Measurements from ENCODE around the gene SLC12A7. TPM values are rescaled to one million over a fixed set of nuclear protein-coding genes. Genes with fewer than 3 reads are reported as not detected.

The SLC12A7 gene
- total and polyA plus RNA-seq, 2 of the 13 experiments (the other 11 are each of a cell fraction or from before 2014, with no cell fraction given), result 14.0 to 18.5 TPM

DNA sequence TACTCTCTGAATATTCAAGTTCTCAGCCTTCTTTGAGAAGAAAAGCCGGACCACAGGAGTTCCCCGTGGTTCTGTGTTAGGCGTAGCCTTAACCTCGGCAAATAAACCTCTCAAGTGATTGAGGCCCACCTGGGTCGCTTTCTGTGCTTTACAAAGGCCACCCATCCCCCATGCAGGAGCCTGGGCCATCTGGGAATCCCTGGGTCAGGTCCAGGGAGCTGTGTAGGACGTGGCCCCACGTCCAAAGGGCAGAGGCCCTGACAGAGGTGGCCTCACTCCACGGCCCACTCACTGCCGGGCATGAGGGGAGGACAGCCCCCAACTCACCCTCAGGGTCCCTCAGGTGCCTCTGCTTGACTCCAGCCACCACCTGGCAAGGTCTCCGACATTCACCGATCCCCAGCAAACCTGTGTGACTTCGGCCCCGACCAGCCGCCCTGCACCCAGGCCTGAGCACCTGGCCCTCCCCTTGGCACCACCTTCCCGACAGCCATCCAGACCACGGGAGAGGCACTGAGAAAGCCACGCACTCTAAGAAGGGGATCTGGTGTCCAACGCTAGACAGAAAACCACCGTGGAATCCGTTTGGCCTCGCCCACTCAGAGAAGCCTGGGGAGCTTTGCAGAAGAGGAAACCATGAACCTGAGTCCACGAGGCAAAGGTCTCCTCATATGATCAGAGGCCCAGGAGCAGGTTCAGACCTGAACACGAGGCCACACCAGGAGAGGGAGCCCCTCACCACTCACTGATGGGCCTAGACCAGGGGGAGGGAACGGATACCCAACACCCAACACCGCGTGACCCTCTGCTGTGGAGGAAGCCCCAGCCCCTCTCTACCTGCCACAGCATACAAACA, 4.5 kb downstream of the SLC12A7 start (continued):
- TF ChIP-seq, protein P1, sequence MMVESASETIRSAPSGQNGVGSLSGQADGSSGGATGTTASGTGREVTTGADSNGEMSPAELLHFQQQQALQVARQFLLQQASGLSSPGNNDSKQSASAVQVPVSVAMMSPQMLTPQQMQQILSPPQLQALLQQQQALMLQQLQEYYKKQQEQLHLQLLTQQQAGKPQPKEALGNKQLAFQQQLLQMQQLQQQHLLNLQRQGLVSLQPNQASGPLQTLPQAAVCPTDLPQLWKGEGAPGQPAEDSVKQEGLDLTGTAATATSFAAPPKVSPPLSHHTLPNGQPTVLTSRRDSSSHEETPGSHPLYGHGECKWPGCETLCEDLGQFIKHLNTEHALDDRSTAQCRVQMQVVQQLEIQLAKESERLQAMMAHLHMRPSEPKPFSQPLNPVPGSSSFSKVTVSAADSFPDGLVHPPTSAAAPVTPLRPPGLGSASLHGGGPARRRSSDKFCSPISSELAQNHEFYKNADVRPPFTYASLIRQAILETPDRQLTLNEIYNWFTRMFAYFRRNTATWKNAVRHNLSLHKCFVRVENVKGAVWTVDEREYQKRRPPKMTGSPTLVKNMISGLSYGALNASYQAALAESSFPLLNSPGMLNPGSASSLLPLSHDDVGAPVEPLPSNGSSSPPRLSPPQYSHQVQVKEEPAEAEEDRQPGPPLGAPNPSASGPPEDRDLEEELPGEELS (CRISPR knock-in tag; IDR thresholded peaks at IDR 0.05), result peak; percentile 14; the same call in 1 of the 2 replicates
- TF ChIP-seq NR2C2 (CRISPR knock-in tag; IDR thresholded peaks at IDR 0.05; ENCODE audit: borderline replicate concordance) (peak; percentile 67; the same call in 1 of the 2 replicates), ZFP36 (IDR thresholded peaks at IDR 0.05; ENCODE audit: borderline replicate concordance, low read depth, low read length, partially characterized antibody) (no peak), ZBTB7B (CRISPR knock-in tag; IDR thresholded peaks at IDR 0.05) (peak; percentile 95), PAF1 (CRISPR knock-in tag; IDR thresholded peaks at IDR 0.05) (no peak), NKX3-1 (CRISPR knock-in tag; IDR thresholded peaks at IDR 0.05) (peak; percentile 73; the same call in 1 of the 2 replicates), SMAD9 (CRISPR knock-in tag; IDR thresholded peaks at IDR 0.05) (0 out of 2 replicates have a peak, but pooled peaks have one; percentile 53), ZNF746 (CRISPR knock-in tag; IDR thresholded peaks at IDR 0.05) (0 out of 2 replicates have a peak, but pooled peaks have one; percentile 45), KLF6 (CRISPR knock-in tag; IDR thresholded peaks at IDR 0.05) (no peak), ZNF354B (CRISPR knock-in tag; IDR thresholded peaks at IDR 0.05) (no peak), PHB2 (IDR thresholded peaks at IDR 0.05; ENCODE audit: partially characterized antibody) (no peak), KMT2B (CRISPR knock-in tag; IDR thresholded peaks at IDR 0.05) (peak; percentile 57; the same call in 1 of the 2 replicates), REL (CRISPR knock-in tag; conservative IDR thresholded peaks at IDR 0.05) (0 out of 2 replicates have a peak, but pooled peaks have one; percentile 30), ARNT2 (CRISPR knock-in tag; IDR thresholded peaks at IDR 0.05; ENCODE audit: low read depth) (peak; percentile 54; the same call in 1 of the 2 replicates), REPIN1 (CRISPR knock-in tag; IDR thresholded peaks at IDR 0.05; ENCODE audit: borderline replicate concordance, low read depth) (peak; percentile 83)
- TF ChIP-seq, protein P2, sequence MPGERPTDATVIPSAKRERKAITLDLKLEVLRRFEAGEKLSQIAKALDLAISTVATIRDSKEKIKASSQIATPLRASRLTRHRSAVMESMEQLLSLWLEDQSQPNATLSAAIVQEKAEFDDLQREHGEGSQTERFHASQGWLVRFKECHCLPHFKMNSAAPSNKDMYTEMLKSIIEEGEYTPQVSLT (CRISPR knock-in tag; IDR thresholded peaks at IDR 0.05; ENCODE audit: borderline replicate concordance, low read depth), result no peak
- TF ChIP-seq, protein P3, sequence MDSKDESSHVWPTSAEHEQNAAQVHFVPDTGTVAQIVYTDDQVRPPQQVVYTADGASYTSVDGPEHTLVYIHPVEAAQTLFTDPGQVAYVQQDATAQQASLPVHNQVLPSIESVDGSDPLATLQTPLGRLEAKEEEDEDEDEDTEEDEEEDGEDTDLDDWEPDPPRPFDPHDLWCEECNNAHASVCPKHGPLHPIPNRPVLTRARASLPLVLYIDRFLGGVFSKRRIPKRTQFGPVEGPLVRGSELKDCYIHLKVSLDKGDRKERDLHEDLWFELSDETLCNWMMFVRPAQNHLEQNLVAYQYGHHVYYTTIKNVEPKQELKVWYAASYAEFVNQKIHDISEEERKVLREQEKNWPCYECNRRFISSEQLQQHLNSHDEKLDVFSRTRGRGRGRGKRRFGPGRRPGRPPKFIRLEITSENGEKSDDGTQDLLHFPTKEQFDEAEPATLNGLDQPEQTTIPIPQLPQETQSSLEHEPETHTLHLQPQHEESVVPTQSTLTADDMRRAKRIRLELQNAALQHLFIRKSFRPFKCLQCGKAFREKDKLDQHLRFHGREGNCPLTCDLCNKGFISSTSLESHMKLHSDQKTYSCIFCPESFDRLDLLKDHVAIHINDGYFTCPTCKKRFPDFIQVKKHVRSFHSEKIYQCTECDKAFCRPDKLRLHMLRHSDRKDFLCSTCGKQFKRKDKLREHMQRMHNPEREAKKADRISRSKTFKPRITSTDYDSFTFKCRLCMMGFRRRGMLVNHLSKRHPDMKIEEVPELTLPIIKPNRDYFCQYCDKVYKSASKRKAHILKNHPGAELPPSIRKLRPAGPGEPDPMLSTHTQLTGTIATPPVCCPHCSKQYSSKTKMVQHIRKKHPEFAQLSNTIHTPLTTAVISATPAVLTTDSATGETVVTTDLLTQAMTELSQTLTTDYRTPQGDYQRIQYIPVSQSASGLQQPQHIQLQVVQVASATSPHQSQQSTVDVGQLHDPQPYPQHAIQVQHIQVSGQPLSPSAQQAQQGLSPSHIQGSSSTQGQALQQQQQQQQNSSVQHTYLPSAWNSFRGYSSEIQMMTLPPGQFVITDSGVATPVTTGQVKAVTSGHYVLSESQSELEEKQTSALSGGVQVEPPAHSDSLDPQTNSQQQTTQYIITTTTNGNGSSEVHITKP (CRISPR knock-in tag; IDR thresholded peaks at IDR 0.05; ENCODE audit: low read depth), result 0 out of 2 replicates have a peak, but pooled peaks have one; percentile 20
- TF ChIP-seq, protein P4, sequence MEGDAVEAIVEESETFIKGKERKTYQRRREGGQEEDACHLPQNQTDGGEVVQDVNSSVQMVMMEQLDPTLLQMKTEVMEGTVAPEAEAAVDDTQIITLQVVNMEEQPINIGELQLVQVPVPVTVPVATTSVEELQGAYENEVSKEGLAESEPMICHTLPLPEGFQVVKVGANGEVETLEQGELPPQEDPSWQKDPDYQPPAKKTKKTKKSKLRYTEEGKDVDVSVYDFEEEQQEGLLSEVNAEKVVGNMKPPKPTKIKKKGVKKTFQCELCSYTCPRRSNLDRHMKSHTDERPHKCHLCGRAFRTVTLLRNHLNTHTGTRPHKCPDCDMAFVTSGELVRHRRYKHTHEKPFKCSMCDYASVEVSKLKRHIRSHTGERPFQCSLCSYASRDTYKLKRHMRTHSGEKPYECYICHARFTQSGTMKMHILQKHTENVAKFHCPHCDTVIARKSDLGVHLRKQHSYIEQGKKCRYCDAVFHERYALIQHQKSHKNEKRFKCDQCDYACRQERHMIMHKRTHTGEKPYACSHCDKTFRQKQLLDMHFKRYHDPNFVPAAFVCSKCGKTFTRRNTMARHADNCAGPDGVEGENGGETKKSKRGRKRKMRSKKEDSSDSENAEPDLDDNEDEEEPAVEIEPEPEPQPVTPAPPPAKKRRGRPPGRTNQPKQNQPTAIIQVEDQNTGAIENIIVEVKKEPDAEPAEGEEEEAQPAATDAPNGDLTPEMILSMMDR (CRISPR knock-in tag; IDR thresholded peaks at IDR 0.05), result peak; percentile 94
- TF ChIP-seq, protein P5, sequence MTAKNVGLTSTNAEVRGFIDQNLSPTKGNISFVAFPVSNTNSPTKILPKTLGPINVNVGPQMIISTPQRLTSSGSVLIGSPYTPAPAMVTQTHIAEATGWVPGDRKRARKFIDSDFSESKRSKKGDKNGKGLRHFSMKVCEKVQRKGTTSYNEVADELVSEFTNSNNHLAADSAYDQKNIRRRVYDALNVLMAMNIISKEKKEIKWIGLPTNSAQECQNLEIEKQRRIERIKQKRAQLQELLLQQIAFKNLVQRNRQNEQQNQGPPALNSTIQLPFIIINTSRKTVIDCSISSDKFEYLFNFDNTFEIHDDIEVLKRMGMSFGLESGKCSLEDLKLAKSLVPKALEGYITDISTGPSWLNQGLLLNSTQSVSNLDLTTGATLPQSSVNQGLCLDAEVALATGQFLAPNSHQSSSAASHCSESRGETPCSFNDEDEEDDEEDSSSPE (CRISPR knock-in tag; IDR thresholded peaks at IDR 0.05), result peak; percentile 53
